ENCODE data around the gene TRAK1.
"Not testable (repeated sequence)": the region's sequence is repeated elsewhere in the genome, so short reads cannot be mapped to it uniquely, and the experiment has no call there.

TRAK1 gene

GRCh38 chr3:42090973-42091731 lies at the start of gene TRAK1:
Gene TRAK1 (plus strand): TSS chr3:42091357. CDS start chr3:42091470, 113 bp downstream.
- intact Hi-C loops (cut with DNase I): no loop called here
- DNase-seq: peak in 3 of 10 donors; percentile 20 to 48 (median 38)

GRCh38 chr3:42042747-42043098 lies 48.4 kb upstream of the TRAK1 start:
- no peak for DNase-seq
- intact Hi-C loops (cut with DNase I): no loop called here

- no peak for DNase-seq
- intact Hi-C loops (cut with DNase I): no loop called here
Measured at GRCh38 chr3:42043099-42043813, 47.9 kb upstream of the TRAK1 start.

GRCh38 chr3:42045708-42046243 lies 45.4 kb upstream of the TRAK1 start:
- intact Hi-C loops (cut with DNase I): no loop called here
- no peak for DNase-seq

GRCh38 chr3:42048526-42048925 lies 42.6 kb upstream of the TRAK1 start:
- DNase-seq; intact Hi-C loops (cut with DNase I): not testable (repeated sequence)

DNA sequence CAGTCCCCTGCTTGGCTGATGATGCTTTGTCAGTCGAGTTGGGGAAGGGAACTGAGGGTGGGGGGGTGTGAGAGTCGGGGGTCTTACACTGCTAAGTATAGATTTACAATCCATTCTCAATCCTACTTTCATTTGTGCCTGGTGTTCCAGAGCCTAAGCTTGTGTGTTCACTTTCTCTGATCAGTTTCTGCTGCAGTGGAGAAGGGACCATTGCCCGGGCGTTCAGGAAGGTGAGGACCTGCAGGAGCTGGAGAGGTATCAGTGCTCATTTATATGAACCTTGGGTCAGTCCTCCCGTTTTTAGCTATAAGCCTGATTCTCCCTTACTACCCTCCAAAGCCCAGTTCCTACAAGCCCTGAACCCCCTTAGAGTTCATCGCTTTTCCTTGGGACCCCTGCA lies 41.0 kb upstream of the TRAK1 start:
- DNase-seq: no peak
- intact Hi-C loops (cut with DNase I): no loop called here

- intact Hi-C loops (cut with DNase I): no loop called here
- no peak for DNase-seq
Measured at GRCh38 chr3:42051384-42052131, 39.6 kb upstream of the TRAK1 start.

DNA sequence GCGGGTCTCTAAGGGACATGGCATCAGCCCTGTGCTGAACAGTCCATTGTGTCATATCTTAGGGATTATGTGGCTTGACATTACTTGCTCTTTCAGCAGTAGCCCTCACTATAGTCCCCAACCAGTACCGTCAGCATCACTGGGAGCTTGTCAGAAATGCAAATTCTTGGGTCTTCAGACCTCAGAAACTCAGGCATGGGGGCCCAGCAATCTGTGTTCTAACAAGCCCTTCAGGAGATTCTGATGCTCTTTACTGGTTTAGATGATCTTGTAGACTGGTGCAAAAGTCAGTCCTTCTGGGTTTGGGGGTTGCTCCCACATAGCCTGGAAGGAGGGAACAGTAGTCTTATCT lies 39.0 kb upstream of the TRAK1 start:
- DNase-seq: no peak
- intact Hi-C loops (cut with DNase I): no loop called here

DNA sequence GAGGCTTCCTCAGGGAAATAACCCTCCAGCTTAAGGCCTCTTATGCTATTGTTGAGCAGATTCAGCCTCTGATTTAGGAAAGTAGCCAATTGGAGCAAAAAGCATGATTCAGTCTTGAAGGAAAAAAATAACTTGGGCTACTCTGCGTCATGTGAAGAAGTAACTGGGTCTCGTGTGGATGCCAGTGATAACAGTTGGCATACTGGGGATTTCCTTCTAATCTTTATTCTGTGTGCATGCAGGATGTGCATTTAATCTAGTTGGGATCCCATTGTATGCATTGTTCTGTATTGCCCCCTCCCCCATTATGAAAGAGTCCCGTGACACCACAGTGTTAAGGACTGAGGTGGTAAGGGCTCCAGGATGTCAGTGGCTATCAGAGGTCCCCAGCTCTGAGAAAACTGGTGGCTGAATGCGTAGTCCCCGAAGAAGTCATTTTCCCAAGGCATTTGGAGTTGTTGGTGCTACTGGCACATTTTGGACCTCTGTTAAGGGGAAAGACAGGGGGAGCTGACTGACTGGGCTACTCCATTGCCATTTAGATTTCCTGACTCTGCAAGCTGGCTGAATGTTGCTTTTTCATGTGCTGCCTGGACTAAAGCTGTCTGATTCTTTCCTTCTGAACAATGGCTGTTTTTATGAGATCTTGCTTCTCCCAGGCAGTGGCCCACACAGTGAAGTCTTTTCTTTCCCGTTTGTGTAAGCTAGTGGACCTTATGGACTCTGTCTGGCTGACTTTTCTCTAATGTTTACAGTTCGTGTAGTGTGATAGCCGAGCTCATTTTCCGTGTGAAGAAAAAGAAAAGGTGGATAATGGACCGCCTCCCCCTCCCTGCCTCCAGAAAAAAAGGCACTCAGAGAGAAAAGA lies 38.4 kb upstream of the TRAK1 start:
- peak in 5 of 10 donors; percentile 15 to 52 (median 41) for DNase-seq
- intact Hi-C loops (cut with DNase I): no loop called here

DNA sequence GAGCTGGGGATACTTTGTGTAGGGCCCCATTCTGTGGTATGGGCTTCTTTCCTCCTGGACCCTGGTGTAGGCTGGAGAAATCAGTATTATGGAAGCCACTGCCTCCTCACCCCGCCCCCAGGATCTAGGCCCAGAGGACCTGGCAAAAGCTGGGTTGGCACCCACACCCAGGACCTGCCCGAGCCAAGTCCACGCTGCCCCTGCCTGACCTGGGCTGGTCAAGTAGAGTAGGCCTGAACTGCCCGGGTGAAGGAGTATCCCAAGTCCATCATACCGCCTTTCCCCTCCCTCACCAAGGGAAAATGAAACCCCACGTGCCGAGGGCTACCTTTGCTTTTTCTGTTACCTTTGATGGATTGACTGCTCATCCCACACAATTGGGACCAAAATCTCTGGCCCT lies 37.7 kb upstream of the TRAK1 start:
- intact Hi-C loops (cut with DNase I): no loop called here
- peak in 8 of 10 donors; percentile 15 to 86 (median 40) for DNase-seq

GRCh38 chr3:42055291-42055690 lies 35.9 kb upstream of the TRAK1 start:
- DNase-seq: no peak
- intact Hi-C loops (cut with DNase I): no loop called here

DNA sequence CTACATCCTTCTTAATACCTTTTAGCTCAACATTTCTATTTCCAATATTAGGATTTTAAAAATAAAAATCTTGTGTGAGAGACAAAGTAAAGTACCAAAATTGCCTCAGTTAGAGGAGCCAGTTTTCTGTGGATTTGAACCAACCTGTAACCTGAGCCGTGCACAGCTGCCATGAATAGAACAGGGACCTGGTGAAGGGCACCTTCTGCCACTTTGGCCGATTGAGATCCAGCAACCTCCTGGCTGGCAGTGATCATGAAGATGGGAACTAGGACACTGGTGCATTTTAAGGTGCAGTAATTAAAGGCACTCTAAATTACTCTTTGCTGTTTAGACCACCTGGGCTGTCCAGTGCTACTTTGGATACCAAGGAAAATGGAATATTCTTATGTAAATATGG lies 34.3 kb upstream of the TRAK1 start:
- DNase-seq: peak in 1 of 10 donors; percentile 22
- intact Hi-C loops (cut with DNase I): no loop called here

DNA sequence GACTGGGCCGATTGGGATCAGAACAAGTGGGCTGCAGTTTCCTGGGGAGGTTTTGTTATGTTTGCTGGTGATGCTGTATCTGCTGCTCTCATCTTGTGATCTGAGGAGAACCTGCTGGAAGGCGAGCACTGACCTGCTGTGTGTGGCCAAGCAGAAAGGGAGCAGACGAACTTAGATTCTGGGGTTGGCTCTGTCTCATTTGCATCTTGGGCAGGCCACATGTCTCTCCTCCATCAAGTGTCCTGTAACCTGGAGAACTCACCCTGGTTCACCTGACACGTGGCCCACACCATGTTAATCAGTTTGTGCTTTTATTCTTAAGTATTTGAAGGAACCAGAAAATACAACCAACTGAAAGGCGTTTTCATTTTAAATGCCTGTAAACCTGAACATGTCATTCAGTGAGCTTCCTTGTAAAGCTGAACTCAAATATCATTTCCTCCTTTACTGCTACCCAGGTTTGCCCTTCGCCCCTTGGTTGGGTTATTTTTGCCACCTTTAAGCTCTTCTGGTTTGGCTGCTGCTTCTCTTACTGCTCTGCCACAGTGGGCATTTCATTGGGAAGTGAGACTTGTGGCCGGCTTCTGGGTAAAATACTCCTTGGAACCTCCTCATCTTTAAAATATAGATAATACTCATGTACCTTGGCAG lies 33.5 kb upstream of the TRAK1 start:
- intact Hi-C loops (cut with DNase I): no loop called here
- no peak for DNase-seq

GRCh38 chr3:42061025-42061712 lies 30.0 kb upstream of the TRAK1 start:
- DNase-seq: no peak
- intact Hi-C loops (cut with DNase I): no loop called here

DNA sequence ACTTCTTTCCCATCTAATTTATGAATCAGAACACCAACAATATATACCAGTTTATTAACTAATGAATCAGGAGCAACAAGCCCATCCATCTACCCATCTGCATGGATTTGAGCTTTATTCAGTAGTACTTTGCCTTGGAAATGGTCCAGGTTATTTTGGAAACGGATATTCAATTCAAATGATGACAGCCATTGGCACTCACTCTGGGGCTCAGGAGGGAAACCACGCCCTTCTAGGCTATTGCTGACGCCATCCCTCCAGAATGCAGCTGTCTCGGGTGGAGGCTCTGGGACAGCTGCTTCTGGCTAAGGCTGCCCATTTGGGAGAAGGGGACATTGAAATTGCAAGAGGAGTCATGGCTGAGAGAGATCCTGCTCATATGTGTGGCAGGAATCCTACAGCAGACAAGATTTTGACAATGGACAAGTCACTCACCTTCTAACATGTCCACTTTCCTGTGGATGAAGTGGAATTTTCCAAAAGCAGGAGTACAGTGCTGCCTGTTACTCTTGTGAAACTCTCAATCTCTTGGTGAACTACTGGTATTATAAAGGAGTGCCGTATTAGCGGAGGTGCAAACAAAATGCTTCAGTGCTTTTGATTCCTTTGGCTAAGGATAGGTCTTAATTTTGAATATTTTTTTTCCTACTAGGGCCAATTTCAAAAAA lies 29.3 kb upstream of the TRAK1 start:
- intact Hi-C loops (cut with DNase I): no loop called here
- peak in 1 of 10 donors; percentile 19 for DNase-seq

GRCh38 chr3:42062464-42062863 lies 28.7 kb upstream of the TRAK1 start:
- no peak for DNase-seq
- intact Hi-C loops (cut with DNase I): no loop called here

GRCh38 chr3:42063888-42064287 lies 27.3 kb upstream of the TRAK1 start:
- DNase-seq: peak in 1 of 10 donors; percentile 22
- intact Hi-C loops (cut with DNase I): no loop called here

DNA sequence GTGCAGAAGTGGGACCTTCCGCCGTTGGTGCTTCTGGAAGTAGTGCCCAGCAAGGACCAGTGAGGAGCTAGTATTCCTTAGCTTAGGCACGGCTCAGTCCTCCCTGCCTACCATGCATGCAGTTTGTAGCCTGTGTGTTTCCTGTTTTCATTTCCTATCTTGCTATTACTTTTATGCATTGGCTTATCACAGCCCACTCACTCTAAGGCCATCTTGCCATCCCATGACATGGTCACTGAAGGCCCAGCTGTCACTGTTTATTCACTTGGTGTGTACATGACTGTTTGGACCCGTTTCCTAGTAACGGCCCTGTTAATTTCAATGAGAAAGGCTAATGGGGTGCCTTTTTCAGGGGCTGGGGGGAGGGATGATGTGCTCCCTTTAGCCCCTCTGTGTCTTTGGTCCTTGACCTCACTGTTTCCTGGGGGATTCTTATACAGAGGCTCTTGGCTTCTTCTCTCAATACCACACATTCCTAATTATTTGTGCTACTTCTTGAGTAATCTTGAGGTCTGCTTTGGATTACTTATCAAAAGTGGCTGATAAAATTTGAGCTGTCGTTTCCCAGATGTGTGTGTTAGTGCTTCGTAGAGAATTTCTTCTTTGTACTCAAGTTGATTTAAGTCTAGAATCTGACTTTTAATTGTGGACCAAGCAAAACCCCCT lies 24.5 kb upstream of the TRAK1 start:
- intact Hi-C loops (cut with DNase I): no loop called here
- peak in 1 of 10 donors; percentile 49 for DNase-seq

All from posterior cingulate gyrus (tissue), 11 donors.